AG09319 (cell line): ENCODE data around the gene SLC2A9.

Experiments
- DNase-seq: peaks from one replicate; pipeline ENCODE4 v3.0.0-alpha.2; 2010; ENCODE audit warnings: low read depth; ENCODE audit errors: extremely low read depth
- TF ChIP-seq, protein P1 (sequence below): IDR thresholded peaks from 2 replicates; pipeline ENCODE4 v1.5.1; 2011; ENCODE audit warnings: low read depth, mild to moderate bottlenecking, inconsistent platforms, low read length, moderate library complexity

The SLC2A9 gene

DNA sequence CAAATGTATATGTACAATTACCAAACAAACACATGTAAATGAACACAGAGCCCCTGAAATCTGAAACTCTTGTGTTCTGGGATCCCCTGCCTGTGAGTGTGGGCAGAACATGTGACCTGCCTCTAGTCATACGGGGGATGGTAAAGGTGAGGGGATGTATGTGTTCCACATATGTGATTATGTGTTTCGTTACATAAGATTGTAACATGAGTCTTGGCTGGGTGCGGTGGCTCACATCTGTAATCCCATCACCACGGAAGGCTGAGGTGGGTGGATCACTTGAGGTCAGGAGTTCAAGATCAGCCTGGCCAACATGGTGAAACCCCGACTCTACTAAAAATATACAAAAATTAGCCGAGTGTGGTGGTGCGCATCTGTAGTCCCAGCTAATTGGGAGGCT, 37.1 kb upstream of the SLC2A9 start:
- DNase-seq = no peak
- TF ChIP-seq, protein P1, sequence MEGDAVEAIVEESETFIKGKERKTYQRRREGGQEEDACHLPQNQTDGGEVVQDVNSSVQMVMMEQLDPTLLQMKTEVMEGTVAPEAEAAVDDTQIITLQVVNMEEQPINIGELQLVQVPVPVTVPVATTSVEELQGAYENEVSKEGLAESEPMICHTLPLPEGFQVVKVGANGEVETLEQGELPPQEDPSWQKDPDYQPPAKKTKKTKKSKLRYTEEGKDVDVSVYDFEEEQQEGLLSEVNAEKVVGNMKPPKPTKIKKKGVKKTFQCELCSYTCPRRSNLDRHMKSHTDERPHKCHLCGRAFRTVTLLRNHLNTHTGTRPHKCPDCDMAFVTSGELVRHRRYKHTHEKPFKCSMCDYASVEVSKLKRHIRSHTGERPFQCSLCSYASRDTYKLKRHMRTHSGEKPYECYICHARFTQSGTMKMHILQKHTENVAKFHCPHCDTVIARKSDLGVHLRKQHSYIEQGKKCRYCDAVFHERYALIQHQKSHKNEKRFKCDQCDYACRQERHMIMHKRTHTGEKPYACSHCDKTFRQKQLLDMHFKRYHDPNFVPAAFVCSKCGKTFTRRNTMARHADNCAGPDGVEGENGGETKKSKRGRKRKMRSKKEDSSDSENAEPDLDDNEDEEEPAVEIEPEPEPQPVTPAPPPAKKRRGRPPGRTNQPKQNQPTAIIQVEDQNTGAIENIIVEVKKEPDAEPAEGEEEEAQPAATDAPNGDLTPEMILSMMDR = no peak

DNA sequence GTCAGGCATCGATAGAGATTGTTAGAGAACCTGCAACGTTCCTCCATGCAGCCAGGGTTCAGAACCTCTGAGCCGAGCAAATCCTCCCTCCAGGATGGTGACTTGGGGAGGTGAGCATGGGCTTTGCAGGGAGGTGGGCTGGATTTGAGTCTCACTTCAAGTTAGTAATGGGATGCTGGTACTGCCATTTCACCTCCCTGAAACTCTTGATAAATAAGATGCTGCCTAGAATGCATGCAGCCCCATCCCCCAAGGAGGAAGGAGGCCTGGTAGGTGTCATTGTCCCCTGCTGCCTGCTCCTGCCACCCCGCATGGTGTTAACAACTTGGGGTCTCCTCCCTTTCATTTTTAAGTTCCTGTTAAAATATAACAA, 35.7 kb upstream of the SLC2A9 start:
- TF ChIP-seq, protein P1 = no peak
- DNase-seq = no peak

DNA sequence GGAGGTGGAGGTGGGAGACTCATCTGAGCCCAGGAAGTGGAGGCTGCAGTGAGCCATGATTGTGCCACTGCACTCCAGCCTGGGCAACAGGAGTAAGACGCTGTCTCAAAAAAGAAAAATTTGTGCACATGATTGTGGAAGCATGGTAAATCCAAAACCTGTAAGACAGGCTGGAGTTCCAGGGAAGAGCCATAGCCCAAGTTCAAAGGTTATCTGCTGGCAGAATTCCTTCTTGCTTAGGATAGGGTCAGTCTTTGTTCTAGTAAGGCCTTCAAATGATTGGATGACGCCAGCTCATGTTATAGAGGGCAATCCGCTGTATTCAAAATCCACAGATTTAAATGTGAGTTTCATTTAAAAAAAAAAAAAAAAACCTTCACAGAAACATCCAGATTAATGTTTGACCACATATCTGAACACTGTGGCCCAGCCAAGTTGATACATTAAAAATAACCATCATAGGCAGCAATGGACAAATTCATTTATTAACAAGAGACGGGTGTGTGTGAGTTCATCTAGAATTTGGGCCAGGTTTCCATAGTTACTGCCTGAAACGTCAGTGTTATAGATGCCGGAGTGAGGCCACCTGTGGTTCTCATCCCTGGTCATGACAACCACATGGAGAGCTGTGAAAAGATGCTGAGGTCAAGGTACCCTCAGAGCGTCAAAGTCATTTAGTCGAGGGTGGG, 35.2 kb upstream of the SLC2A9 start:
- TF ChIP-seq, protein P1 = no peak
- DNase-seq = no peak

DNA sequence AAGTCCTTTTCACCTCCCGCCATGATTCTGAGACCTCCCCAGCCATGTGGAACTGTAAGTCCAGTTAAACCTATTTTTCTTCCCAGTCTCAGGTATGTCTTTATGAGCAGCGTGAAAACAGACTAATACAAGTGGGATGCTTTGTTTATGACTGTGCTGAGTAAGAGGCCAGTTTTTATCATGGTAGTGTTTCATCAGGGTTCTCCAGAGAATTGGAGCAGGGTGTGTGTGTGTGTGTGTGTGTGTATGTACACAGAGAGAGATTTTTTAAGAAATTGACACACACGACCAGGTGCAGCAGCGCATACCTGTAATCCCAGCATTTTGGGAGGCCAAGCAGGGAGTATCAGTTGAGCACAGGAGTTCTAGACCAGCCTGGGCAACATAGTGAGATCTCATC, 34.6 kb upstream of the SLC2A9 start:
- TF ChIP-seq, protein P1 = no peak
- no peak for DNase-seq

DNA sequence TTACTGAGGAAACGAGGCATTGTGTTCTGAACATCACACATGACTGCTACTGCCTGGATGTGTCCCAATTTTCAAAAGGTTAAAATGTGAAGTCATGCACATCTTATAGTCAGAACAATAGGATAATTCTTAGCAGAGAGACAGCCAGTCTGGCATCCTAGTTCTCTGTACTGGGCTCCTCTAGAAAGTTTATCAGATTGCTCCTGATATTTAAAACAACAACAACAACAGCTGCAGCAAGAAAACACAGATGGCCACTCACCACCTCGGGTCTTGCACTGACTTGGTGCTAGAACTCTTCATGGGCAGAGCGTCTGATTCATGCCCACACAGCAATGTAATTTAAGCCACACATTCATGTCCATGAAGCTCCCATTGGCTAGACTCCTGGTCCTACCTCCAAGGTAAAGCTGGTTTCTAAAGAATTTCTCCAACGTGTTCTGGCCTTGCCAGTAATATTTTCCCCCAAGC, 33.3 kb upstream of the SLC2A9 start:
- DNase-seq = no peak
- TF ChIP-seq, protein P1 = no peak

DNA sequence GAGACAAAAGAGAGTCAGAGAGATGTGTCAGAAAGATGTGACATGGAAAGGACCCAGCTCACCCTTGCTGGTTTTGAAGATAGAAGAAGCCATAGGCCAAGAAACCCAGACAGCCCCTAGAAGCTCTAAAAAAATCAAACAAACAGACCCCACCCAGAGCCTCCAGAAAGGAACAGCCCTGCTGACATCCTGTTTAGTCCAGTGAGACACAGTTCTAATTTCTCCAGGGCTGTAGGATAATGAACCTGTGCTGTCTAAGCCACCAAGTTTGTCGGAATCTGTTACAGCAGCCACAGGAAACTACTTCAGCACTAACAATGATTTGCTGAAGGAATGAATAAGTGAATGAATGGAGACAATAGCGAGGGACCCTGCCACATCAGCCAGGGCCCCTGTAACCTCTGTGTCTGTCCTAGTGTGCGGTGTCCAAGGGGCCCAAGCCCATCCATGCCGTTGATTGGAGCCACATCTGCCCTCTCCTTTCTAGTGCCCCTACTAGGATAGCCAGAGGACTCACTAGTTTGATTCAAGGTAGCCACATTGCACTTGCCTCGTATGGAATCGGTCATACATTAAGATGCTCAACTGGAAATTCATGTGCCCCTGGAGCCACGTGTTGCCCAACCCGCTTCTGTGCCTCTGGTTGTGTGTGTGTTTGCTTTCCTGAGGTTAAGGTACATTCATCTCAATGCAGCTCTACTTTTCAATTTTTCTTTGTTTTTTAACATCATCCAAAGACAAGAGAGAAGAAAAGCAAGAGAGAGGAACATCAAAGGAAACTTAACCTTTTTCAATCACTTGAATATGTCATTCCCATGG, 32.5 kb upstream of the SLC2A9 start:
- TF ChIP-seq, protein P1 = no peak
- DNase-seq = no peak

DNA sequence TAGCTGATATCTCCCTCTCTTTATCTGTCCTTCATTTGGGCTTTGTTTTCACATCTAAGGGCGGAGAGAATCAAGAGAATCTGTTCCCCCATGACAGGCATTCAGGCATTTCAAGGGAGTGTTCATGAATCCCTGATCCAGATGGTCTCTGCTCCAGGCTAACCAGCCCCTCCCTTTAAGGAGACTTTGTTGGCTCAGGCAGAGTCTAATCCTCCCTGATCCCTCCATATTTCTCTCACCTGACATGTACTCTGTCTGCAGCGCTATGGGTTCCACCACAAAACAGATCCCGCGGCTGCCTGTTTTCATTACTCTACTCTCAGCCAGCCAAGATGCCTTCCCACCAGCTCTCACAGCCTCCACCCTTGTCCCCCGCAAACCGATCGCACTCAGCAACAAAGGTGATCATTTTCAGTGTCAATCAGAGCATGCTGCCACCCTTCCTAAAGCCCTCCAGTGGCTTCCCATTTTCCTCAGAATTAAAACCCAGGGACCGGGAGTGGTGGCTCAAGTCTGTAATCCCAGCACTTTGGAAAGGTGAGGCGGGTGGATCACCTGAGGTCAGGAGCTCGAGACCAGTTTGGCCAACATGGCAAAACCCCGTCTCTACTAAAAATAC, 30.3 kb upstream of the SLC2A9 start:
- TF ChIP-seq, protein P1 = no peak
- no peak for DNase-seq
